ENCODE measurements around the gene OR6N1.

Gene OR6N1

DNA sequence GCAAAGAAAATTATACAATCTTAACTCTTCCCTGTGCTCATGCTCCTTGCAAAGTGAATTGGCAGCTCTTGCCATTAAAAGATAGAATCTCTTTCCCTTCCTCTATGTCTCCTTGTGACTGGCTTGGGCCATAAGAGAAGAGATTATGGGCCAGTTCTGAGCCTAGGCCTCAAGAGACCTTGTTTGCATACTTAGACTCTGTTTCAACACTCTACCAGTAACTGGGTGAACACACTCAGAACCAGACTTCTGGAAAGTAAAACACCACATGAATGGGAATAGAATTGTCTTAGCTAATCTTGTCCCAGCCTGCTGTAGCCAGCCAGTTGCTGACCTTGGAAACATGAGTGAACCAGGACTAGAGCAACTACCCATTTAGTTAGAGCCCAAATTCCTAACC lies 36.1 kb downstream of the OR6N1 start:
- DNase-seq: no peak

DNA sequence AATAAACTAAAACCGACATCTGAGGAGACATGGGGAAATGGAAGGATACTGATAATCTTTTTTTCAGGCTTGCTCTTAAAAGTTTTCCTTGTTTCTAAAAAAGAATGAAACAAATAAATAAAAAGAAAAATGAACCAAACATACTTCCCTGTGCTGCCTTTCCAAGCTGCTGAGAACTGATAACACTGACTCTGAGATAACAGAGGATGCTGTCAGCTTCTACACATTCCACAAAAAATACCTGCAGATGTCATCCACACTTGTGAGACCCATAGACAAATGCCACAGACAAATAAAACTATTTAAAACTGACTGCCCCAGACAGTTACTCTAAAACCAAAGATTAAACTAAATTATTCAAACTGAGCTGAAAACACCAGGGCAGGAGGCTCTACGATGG lies 39.5 kb downstream of the OR6N1 start:
- DNase-seq: no peak

- DNase-seq: no peak
Measured at GRCh38 chr1:158731707-158732106, 40.3 kb downstream of the OR6N1 start.

DNA sequence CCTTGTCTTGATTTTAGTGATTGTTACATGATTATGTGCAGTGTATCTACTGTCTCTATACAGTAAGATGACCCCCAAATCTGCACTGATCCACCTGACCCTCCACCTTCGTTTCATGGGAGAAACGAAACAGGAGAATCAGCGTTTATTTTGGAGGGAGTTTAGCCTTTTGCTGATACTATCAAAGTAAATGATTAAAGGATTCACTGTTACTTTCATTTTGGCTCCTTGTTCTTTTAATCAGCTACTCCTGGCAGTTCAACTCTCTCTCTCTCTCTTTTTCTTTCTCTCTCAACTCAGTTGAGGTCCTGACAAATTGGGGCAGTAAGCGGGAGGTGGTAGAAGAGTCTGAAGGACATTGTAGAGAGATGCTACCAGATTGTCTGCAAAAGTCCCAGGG lies 41.5 kb downstream of the OR6N1 start:
- DNase-seq: no peak

- DNase-seq: no peak
Measured at GRCh38 chr1:158728510-158729225, 43.3 kb downstream of the OR6N1 start.

DNA sequence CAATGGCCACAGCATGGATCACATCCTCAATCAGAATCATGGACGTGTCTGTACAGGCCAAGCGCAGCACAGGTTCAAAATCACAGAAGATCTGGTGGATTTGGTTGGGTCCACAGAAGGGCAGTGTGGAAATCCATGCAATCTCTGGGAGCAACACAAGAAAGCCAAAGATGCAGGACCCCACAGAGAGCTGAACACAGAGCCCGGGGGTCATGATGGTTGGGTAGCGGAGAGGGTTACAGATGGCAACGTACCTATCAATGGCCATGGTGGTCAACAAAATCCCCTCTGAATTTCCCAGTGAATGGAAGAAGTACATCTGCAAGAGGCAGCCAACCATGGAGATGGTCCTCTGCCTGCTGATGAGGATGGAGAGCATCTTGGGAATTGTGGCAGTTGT lies 47.6 kb downstream of the OR6N1 start:
- DNase-seq: no peak

- no peak for DNase-seq
Measured at GRCh38 chr1:158720620-158721019, 51.4 kb downstream of the OR6N1 start, which contains the start of gene OR6K3. TSS of gene OR6K3 (minus strand) at chr1:158720720. CDS start at chr1:158718115, 2,605 bp downstream.

GRCh38 chr1:158719664-158720063 lies 52.3 kb downstream of the OR6N1 start:
- no peak for DNase-seq

GRCh38 chr1:158717344-158717743 lies 54.7 kb downstream of the OR6N1 start:
- DNase-seq: no peak

- no peak for DNase-seq
Measured at GRCh38 chr1:158716335-158716734, 55.7 kb downstream of the OR6N1 start.

GRCh38 chr1:158714754-158715153 lies 57.2 kb downstream of the OR6N1 start:
- DNase-seq: no peak
